Activated T-helper 1 cell treated with anti-CD3 and anti-CD28 coated beads, Interleukin-2, amount 50 U/mL, for 16 hours (primary cell): ENCODE data around the gene TRAF5.

Experiments
- DNase-seq, 2 donors: peaks; one replicate each; pipeline ENCODE4 v3.0.0-alpha.2; 2020; ENCODE audit warnings: low read depth in 1 of 2, low spot score in 1 of 2

Gene TRAF5

GRCh38 chr1:211420845-211421454 is 94.3 kb downstream of the TRAF5 start:
- DNase-seq: no peak

- DNase-seq: no peak
Measured at GRCh38 chr1:211424018-211424417, 97.4 kb downstream of the TRAF5 start.
